Measurements from ENCODE around the gene MTHFR. TPM values are rescaled to one million over a fixed set of nuclear protein-coding genes. Genes with fewer than 3 reads are reported as not detected.

Gene MTHFR
- total RNA-seq, 4 donors from 2014 or later = 18.6 to 46.7 (median 27.9) TPM

DNA sequence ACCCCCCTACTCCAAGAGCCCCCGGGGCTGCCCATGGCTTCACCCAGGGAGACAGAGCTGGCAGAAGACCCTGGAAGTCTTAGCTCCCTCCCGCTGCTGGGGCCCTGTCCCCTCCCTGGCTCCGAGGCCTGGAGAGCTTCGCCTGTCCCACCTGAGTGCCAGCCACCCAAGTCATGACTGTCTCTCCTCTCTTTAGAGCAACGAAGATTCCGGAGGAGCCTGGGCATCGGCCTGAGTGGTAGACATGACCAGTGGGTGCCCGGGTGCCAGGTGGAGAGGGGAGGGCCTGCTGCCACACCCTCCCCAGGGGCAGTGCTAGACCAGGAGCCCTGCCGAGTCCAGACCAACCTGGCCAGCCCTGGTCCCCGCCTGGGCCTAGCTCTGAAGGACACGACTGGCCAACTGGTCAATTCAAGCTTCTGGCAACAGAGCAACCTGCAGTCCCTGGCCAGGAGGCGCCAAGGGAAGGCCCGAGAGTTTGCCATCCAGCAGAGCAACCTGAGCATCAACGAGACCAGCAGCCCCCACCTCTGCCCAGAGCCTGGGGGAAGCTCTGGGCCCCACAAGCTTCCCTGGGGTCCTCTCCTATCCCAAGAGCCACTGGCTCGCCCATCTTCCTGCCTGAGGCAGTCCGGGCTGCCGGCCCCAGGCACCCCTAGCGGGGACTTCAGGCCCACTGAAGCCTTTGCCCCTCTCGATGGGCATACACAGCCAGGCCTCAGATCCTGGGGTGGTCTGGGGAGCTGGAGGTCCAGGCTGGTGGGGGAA is 39.9 kb downstream of the MTHFR start:
- Histone ChIP-seq H3K9me3 (no peaks in the 10 kb centered on the region), H3K4me3 (no peak overlapping the region), H3K4me1 (peaks cover 0 to 9% (median 0%) of the 10 kb centered on the region in 3 donors), H3K36me3 (no peaks in the 10 kb centered on the region), H3K27ac (no peak overlapping the region), H3K27me3 (peaks cover 58% of the 10 kb centered on the region)
- ATAC-seq = no peak
- WGBS, 2 donors (ENCODE audit: low coverage in 1 of 2) = 61% methylated on average over 2 of the region's 19 CpGs; no CpG with 5 or more reads in 1 of the 2 donors
- TF ChIP-seq POLR2AphosphoS5 (IDR thresholded peaks at IDR 0.05) = no peak
- TF ChIP-seq POLR2A (IDR thresholded peaks at IDR 0.05) = no peak

GRCh38 chr1:11764519-11764918 is 41.2 kb downstream of the MTHFR start:
- Histone ChIP-seq H3K9me3 (no peaks in the 10 kb centered on the region), H3K27ac (no peak overlapping the region), H3K4me3 (no peak overlapping the region), H3K36me3 (no peaks in the 10 kb centered on the region), H3K4me1 (peaks cover 0 to 9% (median 0%) of the 10 kb centered on the region in 3 donors), H3K27me3 (peaks cover 58% of the 10 kb centered on the region)
- no peak for ATAC-seq
- no peak for TF ChIP-seq CTCF (IDR thresholded peaks at IDR 0.05)
- 85 to 100% methylated on average over 3 to 5 of the region's 7 CpGs for WGBS, 2 donors (ENCODE audit: low coverage in 1 of 2)

- ATAC-seq = no peak
- H3K4me3 ChIP-seq = no peak overlapping the region
- H3K27ac ChIP-seq = no peak overlapping the region
- WGBS, 2 donors (ENCODE audit: low coverage in 1 of 2) = no CpG with 5 or more reads among the region's 3 CpGs
- TF ChIP-seq CTCF (IDR thresholded peaks at IDR 0.05) (no peak), POLR2AphosphoS5 (IDR thresholded peaks at IDR 0.05) (no peak), POLR2A (IDR thresholded peaks at IDR 0.05) (no peak), EP300 (IDR thresholded peaks at IDR 0.05) (no peak)
- peaks cover 58% of the 10 kb centered on the region for H3K27me3 ChIP-seq
- H3K4me1 ChIP-seq = peaks cover 0 to 9% (median 0%) of the 10 kb centered on the region in 3 donors
- no peaks in the 10 kb centered on the region for H3K9me3 ChIP-seq
- no peaks in the 10 kb centered on the region for H3K36me3 ChIP-seq
These were observed 41.6 kb downstream of the MTHFR start for GRCh38 chr1:11764115-11764514.

DNA sequence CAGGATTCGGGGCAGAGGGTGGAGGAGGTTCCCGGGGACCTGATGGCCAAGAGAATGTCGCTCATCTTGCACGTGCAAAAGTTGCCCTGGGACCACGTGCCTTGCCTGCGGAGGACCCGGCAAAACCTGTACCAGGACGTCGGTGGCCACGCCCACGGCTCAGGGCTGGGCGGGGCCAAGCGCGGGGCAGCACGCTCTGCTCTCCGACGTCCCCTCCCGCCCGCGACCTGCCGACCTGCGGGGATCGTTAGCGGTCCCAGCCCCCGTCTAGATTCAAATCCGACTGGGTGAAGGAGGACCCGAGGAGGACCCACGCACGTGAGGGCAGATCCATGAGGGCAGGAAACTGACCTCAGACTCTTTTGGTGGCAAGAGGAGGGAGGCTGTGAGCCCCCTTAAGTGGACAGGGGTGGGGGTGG is 43.8 kb downstream of the MTHFR start, which contains the start of gene C1orf167:
C1orf167 (plus strand) TSS at position 206 of the 419 bp plus-strand sequence. CDS start 2,208 bp downstream, outside the sequence.
- no peaks in the 10 kb centered on the region for H3K36me3 ChIP-seq
- H3K27me3 ChIP-seq = peaks cover 67% of the 10 kb centered on the region
- WGBS, 2 donors (ENCODE audit: low coverage in 1 of 2) = no CpG with 5 or more reads among the region's 29 CpGs
- H3K4me3 ChIP-seq = peak within 1 kb of the TSS in 1 of 2 donors; percentile 12
- H3K27ac ChIP-seq = no peak within 1 kb of the TSS
- H3K9me3 ChIP-seq = no peaks in the 10 kb centered on the region
- peaks cover 0 to 9% (median 0%) of the 10 kb centered on the region in 3 donors for H3K4me1 ChIP-seq
- no peak for TF ChIP-seq POLR2A (IDR thresholded peaks at IDR 0.05)
- no peak for TF ChIP-seq CTCF (IDR thresholded peaks at IDR 0.05)
- no peak for TF ChIP-seq POLR2AphosphoS5 (IDR thresholded peaks at IDR 0.05)
- TF ChIP-seq EP300 (IDR thresholded peaks at IDR 0.05) = no peak
- no peak for ATAC-seq

DNA sequence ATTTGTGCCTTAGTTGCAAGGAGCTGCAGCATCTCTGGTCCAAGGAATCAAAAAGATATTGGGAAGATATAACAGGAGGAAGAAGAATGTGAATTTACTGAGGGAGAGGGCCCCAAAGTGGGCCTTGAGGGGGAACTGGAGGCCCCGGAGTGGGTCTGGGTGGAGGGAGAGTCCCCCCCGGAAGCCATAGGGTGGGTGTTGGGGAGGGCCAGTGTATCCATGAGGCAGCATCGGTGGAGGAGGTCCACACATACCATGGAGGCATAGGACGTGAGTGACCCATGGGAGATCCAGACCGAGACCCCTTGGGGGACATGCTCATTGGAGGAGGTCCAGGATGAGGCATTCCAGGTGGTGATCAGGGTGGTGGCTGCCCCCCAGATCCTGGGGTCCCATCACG is 44.5 kb downstream of the MTHFR start:
- Histone ChIP-seq H3K9me3 (no peaks in the 10 kb centered on the region), H3K4me3 (no peak overlapping the region), H3K27me3 (peaks cover 63% of the 10 kb centered on the region), H3K36me3 (no peaks in the 10 kb centered on the region), H3K4me1 (peaks cover 0 to 9% (median 0%) of the 10 kb centered on the region in 3 donors), H3K27ac (no peak overlapping the region)
- 54% methylated on average over 3 of the region's 6 CpGs; no CpG with 5 or more reads in 1 of the 2 donors for WGBS, 2 donors (ENCODE audit: low coverage in 1 of 2)
- no peak for TF ChIP-seq POLR2AphosphoS5 (IDR thresholded peaks at IDR 0.05)
- no peak for TF ChIP-seq EP300 (IDR thresholded peaks at IDR 0.05)
- TF ChIP-seq POLR2A (IDR thresholded peaks at IDR 0.05) = no peak
- no peak for TF ChIP-seq CTCF (IDR thresholded peaks at IDR 0.05)
- ATAC-seq = no peak

All from gastroesophageal sphincter (tissue), 4 donors.